ENCODE data around the gene CCNY. TPM values are rescaled to one million over a fixed set of nuclear protein-coding genes. Genes with fewer than 3 reads are reported as not detected.

CCNY gene
- total RNA-seq, 1 experiment from 2014 or later, result 53.3 TPM

- TF ChIP-seq ZNF532 (CRISPR knock-in tag; IDR thresholded peaks at IDR 0.05; ENCODE audit: borderline replicate concordance), result no peak
- TF ChIP-seq ZNF317 (CRISPR knock-in tag; IDR thresholded peaks at IDR 0.05; ENCODE audit: borderline replicate concordance, low read depth), result no peak
- TF ChIP-seq ATF6 (CRISPR knock-in tag; IDR thresholded peaks at IDR 0.05), result no peak
- TF ChIP-seq SOX15 (CRISPR knock-in tag; IDR thresholded peaks at IDR 0.05), result no peak
- TF ChIP-seq FOXK1 (CRISPR knock-in tag; IDR thresholded peaks at IDR 0.05), result no peak
- no peak for TF ChIP-seq HMGXB4 (CRISPR knock-in tag; IDR thresholded peaks at IDR 0.05)
- no peak for TF ChIP-seq ZBTB43 (CRISPR knock-in tag; IDR thresholded peaks at IDR 0.05)
- no peak for TF ChIP-seq RORB (CRISPR knock-in tag; IDR thresholded peaks at IDR 0.05)
- TF ChIP-seq USF1 (CRISPR knock-in tag; IDR thresholded peaks at IDR 0.05), result no peak
Measured at GRCh38 chr10:35595106-35595505, 258.8 kb downstream of the CCNY start (continued).

- H3K27ac Mint-ChIP-seq, result no peak overlapping the region
- DNase-seq (ENCODE audit: low spot score), result peak; percentile 20
- peaks cover 35% of the 10 kb centered on the region for H3K4me1 Mint-ChIP-seq
- H3K27me3 Mint-ChIP-seq (ENCODE audit: low read depth), result peaks cover 2% of the 10 kb centered on the region
- H3K36me3 Mint-ChIP-seq, result peaks cover 7% of the 10 kb centered on the region
- ATAC-seq, result no peak
- CTCF ChIA-PET, result no interaction called here
- H3K4me3 Mint-ChIP-seq, result no peak overlapping the region
- TF ChIP-seq ZNF232 (CRISPR knock-in tag; IDR thresholded peaks at IDR 0.05) (no peak), ZSCAN18 (CRISPR knock-in tag; IDR thresholded peaks at IDR 0.05) (no peak), CTCF (IDR thresholded peaks at IDR 0.05) (no peak)
- peaks cover 14% of the 10 kb centered on the region for H3K9me3 Mint-ChIP-seq
- POLR2A ChIA-PET, result no interaction called here
Measured at GRCh38 chr10:35598379-35598778, 262.1 kb downstream of the CCNY start.

Data from WTC11 (cell line).